ENCODE measurements around the gene SOWAHA.

The SOWAHA gene

GRCh38 chr5:132859889-132860437, 46.9 kb downstream of the SOWAHA start:
- H3K4me3 ChIP-seq (ENCODE audit: low read depth, low read length): no peak overlapping the region
- TF ChIP-seq POLR2A (IDR thresholded peaks at IDR 0.05; ENCODE audit: extremely low read depth, insufficient read length): no peak
- TF ChIP-seq MAX (IDR thresholded peaks at IDR 0.05; ENCODE audit: low read depth, low read length): no peak
- no peak for TF ChIP-seq MYC (IDR thresholded peaks at IDR 0.05; ENCODE audit: low read depth, low read length)
- TF ChIP-seq CTCF (IDR thresholded peaks at IDR 0.05; ENCODE audit: low read depth, low read length): no peak
- DNase-seq (ENCODE audit: low read depth): no peak

GRCh38 chr5:132860742-132861141, 47.6 kb downstream of the SOWAHA start:
- H3K4me3 ChIP-seq (ENCODE audit: low read depth, low read length): no peak overlapping the region
- no peak for DNase-seq (ENCODE audit: low read depth)
- TF ChIP-seq POLR2A (IDR thresholded peaks at IDR 0.05; ENCODE audit: extremely low read depth, insufficient read length): no peak
- TF ChIP-seq CTCF (IDR thresholded peaks at IDR 0.05; ENCODE audit: low read depth, low read length): no peak
- no peak for TF ChIP-seq MAX (IDR thresholded peaks at IDR 0.05; ENCODE audit: low read depth, low read length)
- no peak for TF ChIP-seq MYC (IDR thresholded peaks at IDR 0.05; ENCODE audit: low read depth, low read length)

GRCh38 chr5:132865668-132866341, 52.7 kb downstream of the SOWAHA start:
- DNase-seq (ENCODE audit: low read depth): no peak
- TF ChIP-seq MAX (IDR thresholded peaks at IDR 0.05; ENCODE audit: low read depth, low read length) (0 out of 2 replicates have a peak, but pooled peaks have one; percentile 21), MYC (IDR thresholded peaks at IDR 0.05; ENCODE audit: low read depth, low read length) (no peak), CTCF (IDR thresholded peaks at IDR 0.05; ENCODE audit: low read depth, low read length) (no peak), POLR2A (IDR thresholded peaks at IDR 0.05; ENCODE audit: extremely low read depth, insufficient read length) (no peak)
- H3K4me3 ChIP-seq (ENCODE audit: low read depth, low read length): peak overlapping the region; percentile 94

All from NB4 (cell line).